Astrocyte of the spinal cord (primary cell): ENCODE measurements around the gene KHDC4.

Source experiments
- DNase-seq: peaks from one replicate; pipeline ENCODE4 v3.0.0; 2011; ENCODE audit warnings: low read depth, low spot score
- H3K4me3 ChIP-seq: 2 replicates; pipeline ENCODE4 v1.5.1; 2011; ENCODE audit warnings: low read depth, mild to moderate bottlenecking, low read length, moderate library complexity
- CTCF ChIP-seq: IDR thresholded peaks from 2 replicates; pipeline ENCODE4 v1.5.1; 2012; ENCODE audit warnings: low read depth, mild to moderate bottlenecking, low read length, inconsistent platforms
- in situ Hi-C: cut with HindIII; loops from 2 replicates; pipeline ENCODE4 v1.10.0; 2017; ENCODE audit warnings: low sequenced_read_pairs

KHDC4 gene

GRCh38 chr1:155884031-155884960 is 49.9 kb downstream of the KHDC4 start:
- TF ChIP-seq CTCF = no peak
- in situ Hi-C loops = no loop called here
- DNase-seq = no peak
- H3K4me3 ChIP-seq = no peak overlapping the region

- TF ChIP-seq CTCF = no peak
- in situ Hi-C loops = no loop called here
- no peak for DNase-seq
- H3K4me3 ChIP-seq = no peak overlapping the region
Observed at GRCh38 chr1:155882766-155883165, 51.4 kb downstream of the KHDC4 start.

- TF ChIP-seq CTCF = no peak
- in situ Hi-C loops = no loop called here
- H3K4me3 ChIP-seq = no peak overlapping the region
- DNase-seq = no peak
Observed at GRCh38 chr1:155882235-155882634, 52.0 kb downstream of the KHDC4 start.

GRCh38 chr1:155880950-155881349 is 53.3 kb downstream of the KHDC4 start:
- DNase-seq = no peak
- no peak for TF ChIP-seq CTCF
- H3K4me3 ChIP-seq = no peak overlapping the region
- in situ Hi-C loops = no loop called here

- no peak for TF ChIP-seq CTCF
- H3K4me3 ChIP-seq = no peak overlapping the region
- DNase-seq = no peak
- in situ Hi-C loops = no loop called here
Observed at GRCh38 chr1:155880251-155880650, 54.0 kb downstream of the KHDC4 start.

- no peak for TF ChIP-seq CTCF
- no peak for DNase-seq
- in situ Hi-C loops = no loop called here
Observed at GRCh38 chr1:155877945-155878344, 56.3 kb downstream of the KHDC4 start.

More at GRCh38 chr1:155877945-155878344, 56.3 kb downstream of the KHDC4 start:
- no peak overlapping the region for H3K4me3 ChIP-seq
